Fibroblast of lung (primary cell): ENCODE data around the gene PTPRE. TPM values are rescaled to one million over a fixed set of nuclear protein-coding genes. Genes with fewer than 3 reads are reported as not detected.

ENCODE experiments used
- DNase-seq, 2 donors: peaks; one replicate each; pipeline versions ENCODE4 v3.0.0 to v3.0.0-alpha.2; 2010; ENCODE audit warnings: low read depth in 2 of 2
- H2AFZ ChIP-seq: 2 replicates; pipeline ENCODE4 v1.5.1; 2012; ENCODE audit warnings: low read length, control low read depth, inconsistent platforms
- H3K27ac ChIP-seq: 2 replicates; pipeline ENCODE4 v1.5.1; 2011; ENCODE audit warnings: low read length, control low read depth; ENCODE audit not compliant: insufficient read depth
- H3K27me3 ChIP-seq: 2 replicates; pipeline ENCODE4 v1.5.1; 2011; ENCODE audit warnings: mild to moderate bottlenecking, low read length; ENCODE audit not compliant: control insufficient read depth, insufficient read depth
- H3K36me3 ChIP-seq: 2 replicates; pipeline ENCODE4 v1.5.1; 2011; ENCODE audit warnings: low read length; ENCODE audit not compliant: control insufficient read depth, insufficient read depth
- H3K4me1 ChIP-seq: 2 replicates; pipeline ENCODE4 v1.5.1; 2011; ENCODE audit warnings: low read length; ENCODE audit not compliant: control insufficient read depth, insufficient read depth; ENCODE audit errors: extremely low read depth
- H3K4me2 ChIP-seq: 2 replicates; pipeline ENCODE4 v1.5.1; 2011; ENCODE audit warnings: low read length, control low read depth; ENCODE audit not compliant: insufficient read depth; ENCODE audit errors: extremely low read depth
- H3K4me3 ChIP-seq, 4 experiments: fragments of 200-600 bp in 1 of 4; sonication (generic) in 1 of 4; replicated peaks in 1 of 4; 2 replicates each; pipeline ENCODE4 v1.5.1; 2011 to 2016; ENCODE audit warnings: low read length in 4 of 4, low read depth in 3 of 4, mild to moderate bottlenecking in 3 of 4, control low read depth in 2 of 4, inconsistent platforms in 1 of 4, mixed read lengths in 1 of 4; ENCODE audit not compliant: insufficient read depth in 1 of 4; ENCODE audit errors: control extremely low read depth in 1 of 4
- H3K79me2 ChIP-seq: 2 replicates; pipeline ENCODE4 v1.5.1; 2012; ENCODE audit warnings: mild to moderate bottlenecking, low read length, inconsistent platforms; ENCODE audit not compliant: control insufficient read depth, insufficient read depth
- H3K9ac ChIP-seq: 2 replicates; pipeline ENCODE4 v1.5.1; 2011; ENCODE audit warnings: mild to moderate bottlenecking, low read length, control low read depth; ENCODE audit not compliant: insufficient read depth
- H3K9me3 ChIP-seq: 2 replicates; pipeline ENCODE4 v1.5.1; 2012; ENCODE audit warnings: low read depth, low read length; ENCODE audit not compliant: control insufficient read depth, insufficient read depth
- H4K20me1 ChIP-seq: 2 replicates; pipeline ENCODE4 v1.5.1; 2011; ENCODE audit warnings: low read length; ENCODE audit not compliant: control insufficient read depth, insufficient read depth; ENCODE audit errors: extremely low read depth
- CTCF ChIP-seq, 2 donors: IDR thresholded peaks in 1 of 2; conservative IDR thresholded peaks in 1 of 2; 1 replicate in 1 of 2; 2 replicates in 1 of 2; pipeline ENCODE4 v1.5.1; 2011 to 2012; ENCODE audit warnings: low read length in 2 of 2, control low read depth in 1 of 2, inconsistent platforms in 1 of 2, low read depth in 1 of 2, mild to moderate bottlenecking in 1 of 2
- EZH2 ChIP-seq: IDR thresholded peaks from 2 replicates; pipeline ENCODE4 v1.5.1; 2012; ENCODE audit warnings: low read length, control low read depth, mild to moderate bottlenecking; ENCODE audit errors: missing control alignments
- polyA plus RNA-seq, 2 donors: library from polyadenylated mRNA; depleted of rRNA in 1 of 2; stranded (reverse) in 1 of 2; unstranded in 1 of 2; fragments of >200 nt; gene quantifications; 2 replicates each; pipeline ENCODE4 v1.2.1, GENCODE V29; 2011 to 2012; ENCODE audit warnings: missing spikeins in 1 of 2
- total RNA-seq: library from RNA; depleted of rRNA; stranded (reverse); fragments of >200 nt; gene quantifications from 2 replicates; pipeline ENCODE4 v1.2.1, GENCODE V29; 2014

The PTPRE gene
- total and polyA plus RNA-seq, 2 donors (not counting 1 experiment from before 2014, with no cell fraction given), result 0.75 to 1.8 TPM

DNA sequence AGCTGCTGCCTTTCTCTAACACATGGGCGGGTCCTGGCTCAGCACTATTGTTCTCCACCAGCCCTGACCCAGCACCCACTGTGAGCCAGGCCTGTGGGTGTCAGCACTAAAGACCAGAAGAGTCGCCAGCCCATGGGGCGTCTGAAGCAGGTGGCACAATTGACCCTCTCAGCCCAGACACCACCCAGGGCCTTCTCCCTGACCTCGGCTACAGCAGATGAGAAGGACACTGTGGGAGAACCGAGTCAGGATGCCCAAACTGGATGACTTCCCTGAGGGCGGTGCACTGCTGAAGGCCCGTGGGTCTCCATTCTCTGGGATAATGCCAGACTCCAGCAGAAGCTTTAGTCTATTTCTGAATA lies 122.4 kb downstream of the PTPRE start:
- no peak for DNase-seq
- H3K4me2 ChIP-seq, result no peak overlapping the region
- no peaks in the 10 kb centered on the region for H3K36me3 ChIP-seq
- H3K4me3 ChIP-seq, result no peak overlapping the region
- no peaks in the 10 kb centered on the region for H3K9me3 ChIP-seq
- H3K79me2 ChIP-seq, result no peaks in the 10 kb centered on the region
- no peaks in the 10 kb centered on the region for H4K20me1 ChIP-seq
- H3K27me3 ChIP-seq, result no peaks in the 10 kb centered on the region
- no peak overlapping the region for H3K27ac ChIP-seq
- H3K9ac ChIP-seq, result no peak overlapping the region
- no peaks in the 10 kb centered on the region for H3K4me1 ChIP-seq
- no peak for TF ChIP-seq EZH2
- TF ChIP-seq CTCF (conservative IDR thresholded peaks at IDR 0.05 in 1 of 2, IDR thresholded peaks at IDR 0.05 in 1 of 2; ENCODE audit: low read depth in 1 of 2, low read length in 2 of 2), result no peak
- H2AFZ ChIP-seq, result no peak overlapping the region

GRCh38 chr10:128029731-128030369 lies 122.9 kb downstream of the PTPRE start:
- H3K4me2 ChIP-seq, result no peak overlapping the region
- H2AFZ ChIP-seq, result no peak overlapping the region
- H3K27ac ChIP-seq, result no peak overlapping the region
- H3K4me3 ChIP-seq, result no peak overlapping the region
- no peaks in the 10 kb centered on the region for H4K20me1 ChIP-seq
- no peaks in the 10 kb centered on the region for H3K79me2 ChIP-seq
- TF ChIP-seq EZH2 (no peak), CTCF (conservative IDR thresholded peaks at IDR 0.05 in 1 of 2, IDR thresholded peaks at IDR 0.05 in 1 of 2; ENCODE audit: low read depth in 1 of 2, low read length in 2 of 2) (no peak)
- no peak overlapping the region for H3K9ac ChIP-seq
- no peaks in the 10 kb centered on the region for H3K27me3 ChIP-seq
- H3K4me1 ChIP-seq, result no peaks in the 10 kb centered on the region
- no peaks in the 10 kb centered on the region for H3K9me3 ChIP-seq
- DNase-seq, result no peak
- no peaks in the 10 kb centered on the region for H3K36me3 ChIP-seq

DNA sequence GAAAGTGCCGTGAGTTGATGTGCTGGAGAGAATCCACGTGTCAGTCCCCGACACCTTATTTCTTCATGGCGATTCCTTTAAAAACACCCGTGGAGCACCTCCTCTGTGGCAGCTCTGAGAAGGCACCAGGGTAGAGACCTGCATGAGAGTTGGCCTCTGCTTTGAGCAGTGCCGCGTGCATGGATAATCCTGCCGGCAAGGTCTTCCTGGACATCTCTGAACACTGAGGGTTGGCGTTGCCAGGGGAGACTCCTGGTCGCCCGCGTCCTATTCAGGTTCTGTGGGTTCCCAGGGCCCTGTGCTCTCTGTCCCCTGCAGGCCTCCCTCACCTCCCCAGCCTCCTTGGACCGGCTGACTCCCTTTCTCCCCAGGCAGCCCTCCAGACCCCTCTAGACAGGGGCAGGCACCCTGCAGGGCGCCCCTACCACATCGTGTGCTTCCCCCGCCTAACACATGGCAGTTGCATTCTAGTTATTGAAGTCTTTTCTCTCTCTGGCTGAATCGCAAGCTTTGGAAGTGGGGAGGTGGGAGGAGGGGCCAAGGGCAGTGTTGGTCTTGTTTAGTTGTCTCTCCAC lies 123.7 kb downstream of the PTPRE start:
- TF ChIP-seq CTCF (conservative IDR thresholded peaks at IDR 0.05 in 1 of 2, IDR thresholded peaks at IDR 0.05 in 1 of 2; ENCODE audit: low read depth in 1 of 2, low read length in 2 of 2), result no peak
- no peak for TF ChIP-seq EZH2

More for the DNA sequence above, 123.7 kb downstream of the PTPRE start:
- DNase-seq, result no peak
- Histone ChIP-seq H3K4me2 (no peak overlapping the region), H3K27ac (no peak overlapping the region), H3K79me2 (no peaks in the 10 kb centered on the region), H4K20me1 (no peaks in the 10 kb centered on the region), H3K36me3 (no peaks in the 10 kb centered on the region), H2AFZ (no peak overlapping the region), H3K9ac (no peak overlapping the region), H3K4me1 (no peaks in the 10 kb centered on the region), H3K9me3 (no peaks in the 10 kb centered on the region), H3K27me3 (no peaks in the 10 kb centered on the region), H3K4me3 (no peak overlapping the region)
